ENCODE measurements around the gene CPM.

CPM gene

DNA sequence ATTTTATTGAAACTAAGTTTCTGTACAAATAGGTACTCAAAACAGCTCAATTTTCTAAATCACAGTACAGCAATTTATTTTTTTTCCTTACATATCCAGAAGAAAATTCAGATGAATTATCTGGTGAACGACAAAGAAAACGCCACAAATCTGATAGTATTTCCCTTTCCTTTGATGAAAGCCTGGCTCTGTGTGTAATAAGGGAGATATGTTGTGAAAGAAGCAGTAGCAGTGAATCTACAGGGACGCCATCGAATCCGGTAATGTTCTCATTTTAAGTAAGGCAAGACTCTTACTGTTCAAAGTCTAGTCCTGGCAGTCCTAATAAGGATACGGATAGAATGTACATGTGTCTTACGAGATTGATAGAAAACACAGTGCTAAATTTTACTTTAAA lies 104.3 kb downstream of the CPM start:
- no peak overlapping the region for H3K27ac ChIP-seq
- TF ChIP-seq ZFX (IDR thresholded peaks at IDR 0.05; ENCODE audit: borderline replicate concordance): no peak
- TF ChIP-seq, protein P1, sequence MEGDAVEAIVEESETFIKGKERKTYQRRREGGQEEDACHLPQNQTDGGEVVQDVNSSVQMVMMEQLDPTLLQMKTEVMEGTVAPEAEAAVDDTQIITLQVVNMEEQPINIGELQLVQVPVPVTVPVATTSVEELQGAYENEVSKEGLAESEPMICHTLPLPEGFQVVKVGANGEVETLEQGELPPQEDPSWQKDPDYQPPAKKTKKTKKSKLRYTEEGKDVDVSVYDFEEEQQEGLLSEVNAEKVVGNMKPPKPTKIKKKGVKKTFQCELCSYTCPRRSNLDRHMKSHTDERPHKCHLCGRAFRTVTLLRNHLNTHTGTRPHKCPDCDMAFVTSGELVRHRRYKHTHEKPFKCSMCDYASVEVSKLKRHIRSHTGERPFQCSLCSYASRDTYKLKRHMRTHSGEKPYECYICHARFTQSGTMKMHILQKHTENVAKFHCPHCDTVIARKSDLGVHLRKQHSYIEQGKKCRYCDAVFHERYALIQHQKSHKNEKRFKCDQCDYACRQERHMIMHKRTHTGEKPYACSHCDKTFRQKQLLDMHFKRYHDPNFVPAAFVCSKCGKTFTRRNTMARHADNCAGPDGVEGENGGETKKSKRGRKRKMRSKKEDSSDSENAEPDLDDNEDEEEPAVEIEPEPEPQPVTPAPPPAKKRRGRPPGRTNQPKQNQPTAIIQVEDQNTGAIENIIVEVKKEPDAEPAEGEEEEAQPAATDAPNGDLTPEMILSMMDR (IDR thresholded peaks at IDR 0.05): no peak

DNA sequence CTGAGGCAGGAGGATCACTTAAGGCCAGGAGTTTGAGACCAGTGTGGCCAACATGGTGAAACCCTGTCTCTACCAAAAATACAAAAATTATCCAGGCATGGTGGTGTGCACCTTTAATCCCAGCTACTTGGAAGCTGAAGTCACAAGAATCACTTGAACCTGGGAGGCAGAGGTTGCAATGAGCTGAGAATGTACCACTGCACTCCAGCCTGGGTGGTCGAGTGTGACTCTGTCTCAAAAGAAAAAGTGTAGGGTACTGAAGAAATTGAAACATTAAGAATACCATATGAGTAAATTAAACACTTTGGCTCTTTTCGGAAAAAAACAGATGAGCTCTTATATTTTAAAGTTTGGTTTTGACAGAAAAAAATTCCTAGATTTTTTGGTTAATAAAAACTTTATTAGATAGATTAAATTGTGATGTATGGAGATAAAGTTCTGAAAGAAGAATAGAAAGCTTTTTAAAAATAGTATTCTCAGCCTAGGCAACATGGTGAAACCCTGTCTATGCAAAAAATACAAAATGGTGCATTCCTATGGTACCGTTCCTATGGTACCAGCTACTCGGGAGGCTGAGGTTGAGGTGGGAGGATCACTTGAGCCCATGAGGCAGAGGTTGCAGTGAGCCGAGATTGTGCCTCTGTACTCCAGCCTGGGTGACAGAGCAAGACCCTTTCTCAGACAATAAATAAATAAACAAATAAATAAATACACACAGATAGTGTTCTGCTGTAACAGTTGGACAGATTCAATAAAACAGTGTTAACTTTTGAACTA lies 104.9 kb downstream of the CPM start:
- TF ChIP-seq, protein P1 (IDR thresholded peaks at IDR 0.05): no peak
- no peak for TF ChIP-seq ZFX (IDR thresholded peaks at IDR 0.05; ENCODE audit: borderline replicate concordance)
- H3K27ac ChIP-seq: no peak overlapping the region

DNA sequence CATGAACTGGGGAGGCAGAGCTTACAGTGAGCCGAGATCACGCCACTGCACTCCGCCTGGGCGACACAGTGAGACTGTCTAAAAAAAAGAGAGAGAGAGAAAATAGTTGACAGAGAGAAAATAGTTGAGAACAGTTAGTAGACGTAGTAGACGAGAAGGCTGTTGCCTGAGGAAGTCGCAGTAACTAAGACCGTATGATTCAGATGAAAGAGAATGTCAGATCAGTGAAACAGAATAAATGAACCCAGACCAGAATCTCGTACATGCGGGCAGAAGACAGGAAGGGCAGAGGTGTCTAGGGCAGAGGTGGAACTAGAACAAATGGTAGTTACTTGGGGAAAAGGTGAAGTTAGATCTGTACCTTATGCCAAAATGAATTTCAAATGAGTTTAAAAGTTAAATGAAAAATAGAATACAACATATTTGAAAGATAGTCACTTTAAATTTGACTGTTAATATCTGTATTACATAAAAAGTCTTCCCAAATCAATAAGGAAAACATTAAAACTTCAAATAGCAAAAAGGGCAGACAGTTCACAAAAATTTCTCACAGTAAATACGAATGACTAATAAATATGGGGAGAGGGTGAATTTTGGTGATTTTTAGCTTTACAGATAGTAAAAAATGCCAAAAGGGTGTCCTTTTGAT lies 107.3 kb downstream of the CPM start:
- no peak overlapping the region for H3K27ac ChIP-seq
- no peak for TF ChIP-seq ZFX (IDR thresholded peaks at IDR 0.05; ENCODE audit: borderline replicate concordance)
- TF ChIP-seq, protein P1 (IDR thresholded peaks at IDR 0.05): no peak

DNA sequence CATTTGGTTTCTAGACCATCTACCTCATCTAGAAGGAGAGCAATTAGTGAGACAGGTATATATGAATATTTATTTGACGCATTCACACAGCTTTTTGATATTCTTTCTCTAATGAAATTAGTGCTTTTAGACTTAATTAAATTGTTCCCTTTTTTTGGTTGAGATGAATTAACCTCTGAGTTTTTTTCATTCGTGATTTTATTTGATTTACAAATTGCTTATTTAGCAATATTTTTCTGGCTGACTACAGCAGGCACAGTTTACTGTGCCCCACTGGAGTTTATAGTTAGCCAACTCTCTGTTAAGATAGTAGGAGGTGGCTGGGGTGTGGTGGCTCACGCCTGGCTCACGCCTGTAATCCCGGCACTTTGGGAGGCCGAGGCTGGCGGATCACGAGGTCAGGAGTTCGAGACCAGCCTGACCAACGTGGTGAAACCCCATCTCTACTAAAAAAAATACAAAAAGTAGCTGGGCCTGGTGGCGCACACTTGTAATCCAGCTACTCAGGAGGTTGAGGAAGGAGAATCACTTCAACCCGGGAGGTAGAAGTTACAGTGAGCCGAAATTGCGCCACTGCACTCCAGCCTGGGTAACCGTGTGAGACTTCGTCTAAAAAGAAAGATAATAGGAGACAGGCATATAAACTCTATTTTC lies 108.2 kb downstream of the CPM start:
- TF ChIP-seq, protein P1 (IDR thresholded peaks at IDR 0.05): no peak
- no peak for TF ChIP-seq ZFX (IDR thresholded peaks at IDR 0.05; ENCODE audit: borderline replicate concordance)

DNA sequence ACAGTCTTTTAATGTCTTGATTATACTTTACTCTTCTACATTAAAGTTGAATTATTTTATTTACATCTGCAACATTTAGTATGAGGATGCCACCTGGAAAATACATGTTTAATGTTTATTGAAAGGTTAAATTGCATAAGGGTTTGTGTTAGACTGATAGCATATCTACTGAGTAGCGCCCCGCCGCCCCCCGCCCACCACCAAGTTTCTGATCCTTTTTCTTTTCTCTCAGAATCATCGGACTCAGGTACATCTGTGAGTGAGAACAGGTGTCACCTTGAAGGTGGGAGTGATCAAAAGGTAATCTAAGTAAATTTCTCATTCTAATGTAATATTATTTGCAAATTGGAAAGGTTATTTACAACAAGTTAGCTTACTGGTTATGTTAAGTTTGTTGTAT lies 108.8 kb downstream of the CPM start:
- H3K27ac ChIP-seq: no peak overlapping the region
- no peak for TF ChIP-seq ZFX (IDR thresholded peaks at IDR 0.05; ENCODE audit: borderline replicate concordance)
- TF ChIP-seq, protein P1 (IDR thresholded peaks at IDR 0.05): no peak

More for the DNA sequence above, 108.2 kb downstream of the CPM start:
- H3K27ac ChIP-seq: no peak overlapping the region

DNA sequence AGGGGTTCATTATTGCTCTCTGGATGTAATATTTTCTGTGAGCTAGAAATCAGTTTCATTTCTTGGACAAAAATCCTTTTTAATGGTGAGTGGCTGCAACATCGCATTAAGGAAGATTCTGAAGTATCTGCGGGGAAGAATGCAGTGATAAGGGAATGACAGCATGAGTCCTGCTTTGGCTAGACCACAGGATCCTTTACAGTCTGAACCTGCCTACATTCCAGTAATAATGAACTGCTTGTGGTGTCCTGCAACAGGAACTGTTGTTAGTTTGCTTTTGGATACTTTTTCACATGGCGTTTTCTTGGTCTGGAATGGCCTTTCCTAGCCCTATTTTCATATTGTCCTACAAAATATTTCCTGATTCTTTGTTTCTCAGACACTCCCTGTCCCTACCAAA lies 109.3 kb downstream of the CPM start:
- no peak for TF ChIP-seq ZFX (IDR thresholded peaks at IDR 0.05; ENCODE audit: borderline replicate concordance)
- TF ChIP-seq, protein P1 (IDR thresholded peaks at IDR 0.05): no peak

More for the DNA sequence above, 109.3 kb downstream of the CPM start:
- no peak overlapping the region for H3K27ac ChIP-seq

Data from 22Rv1 (cell line).